A673 (cell line): Measurements from ENCODE around the gene DOK3.

Experiments used
- EZH2 ChIP-seq: fragments of 200-600 bp; sonication (generic); IDR thresholded peaks from 2 replicates; pipeline ENCODE4 v1.6.1; 2017; ENCODE audit warnings: borderline replicate concordance, low read depth, mild to moderate bottlenecking, mixed read lengths, antibody characterized with exemption, low read length; ENCODE audit not compliant: poor library complexity, severe bottlenecking
- TF ChIP-seq, protein P1 (sequence below): fragments of 300-800, 200-600 bp; sonication (generic); conservative IDR thresholded peaks from 2 replicates; pipeline ENCODE4 v1.5.1; 2017; ENCODE audit warnings: low read depth, mild to moderate bottlenecking, antibody characterized with exemption, low read length, moderate library complexity, mixed read lengths

- no peak for TF ChIP-seq EZH2
- TF ChIP-seq, protein P1, sequence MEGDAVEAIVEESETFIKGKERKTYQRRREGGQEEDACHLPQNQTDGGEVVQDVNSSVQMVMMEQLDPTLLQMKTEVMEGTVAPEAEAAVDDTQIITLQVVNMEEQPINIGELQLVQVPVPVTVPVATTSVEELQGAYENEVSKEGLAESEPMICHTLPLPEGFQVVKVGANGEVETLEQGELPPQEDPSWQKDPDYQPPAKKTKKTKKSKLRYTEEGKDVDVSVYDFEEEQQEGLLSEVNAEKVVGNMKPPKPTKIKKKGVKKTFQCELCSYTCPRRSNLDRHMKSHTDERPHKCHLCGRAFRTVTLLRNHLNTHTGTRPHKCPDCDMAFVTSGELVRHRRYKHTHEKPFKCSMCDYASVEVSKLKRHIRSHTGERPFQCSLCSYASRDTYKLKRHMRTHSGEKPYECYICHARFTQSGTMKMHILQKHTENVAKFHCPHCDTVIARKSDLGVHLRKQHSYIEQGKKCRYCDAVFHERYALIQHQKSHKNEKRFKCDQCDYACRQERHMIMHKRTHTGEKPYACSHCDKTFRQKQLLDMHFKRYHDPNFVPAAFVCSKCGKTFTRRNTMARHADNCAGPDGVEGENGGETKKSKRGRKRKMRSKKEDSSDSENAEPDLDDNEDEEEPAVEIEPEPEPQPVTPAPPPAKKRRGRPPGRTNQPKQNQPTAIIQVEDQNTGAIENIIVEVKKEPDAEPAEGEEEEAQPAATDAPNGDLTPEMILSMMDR = no peak
Observed at GRCh38 chr5:177555665-177556064, 46.0 kb upstream of the DOK3 start.
